Inflammatory macrophage treated with lipopolysaccharide for 4 hours (primary cell): ENCODE measurements around the gene YAP1.
A peak's percentile ranks its signal among the peaks of the same experiment; 100 is the strongest.

Experiments
- DNase-seq: peaks from one replicate; pipeline ENCODE4 v3.0.0-alpha.2; 2020

Gene YAP1

GRCh38 chr11:102202972-102203371 lies 92.7 kb downstream of the YAP1 start:
- DNase-seq: no peak

- DNase-seq: no peak
Measured at GRCh38 chr11:102204174-102204573, 93.9 kb downstream of the YAP1 start.

DNA sequence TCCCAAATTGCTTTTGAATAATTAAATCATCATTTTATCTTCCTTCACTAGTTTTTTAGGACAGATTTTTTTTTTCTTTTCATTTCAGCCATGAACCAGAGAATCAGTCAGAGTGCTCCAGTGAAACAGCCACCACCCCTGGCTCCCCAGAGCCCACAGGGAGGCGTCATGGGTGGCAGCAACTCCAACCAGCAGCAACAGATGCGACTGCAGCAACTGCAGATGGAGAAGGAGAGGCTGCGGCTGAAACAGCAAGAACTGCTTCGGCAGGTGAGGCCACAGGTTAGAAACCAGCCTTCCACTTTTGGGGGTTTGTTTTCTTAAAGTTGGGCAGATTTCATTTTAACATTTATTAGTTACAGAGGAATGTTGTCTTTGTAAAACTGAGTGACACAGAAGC lies 95.6 kb downstream of the YAP1 start:
- no peak for DNase-seq

- no peak for DNase-seq
Measured at GRCh38 chr11:102208835-102209234, 98.6 kb downstream of the YAP1 start.

- no peak for DNase-seq
Measured at GRCh38 chr11:102214623-102215022, 104.4 kb downstream of the YAP1 start.

DNA sequence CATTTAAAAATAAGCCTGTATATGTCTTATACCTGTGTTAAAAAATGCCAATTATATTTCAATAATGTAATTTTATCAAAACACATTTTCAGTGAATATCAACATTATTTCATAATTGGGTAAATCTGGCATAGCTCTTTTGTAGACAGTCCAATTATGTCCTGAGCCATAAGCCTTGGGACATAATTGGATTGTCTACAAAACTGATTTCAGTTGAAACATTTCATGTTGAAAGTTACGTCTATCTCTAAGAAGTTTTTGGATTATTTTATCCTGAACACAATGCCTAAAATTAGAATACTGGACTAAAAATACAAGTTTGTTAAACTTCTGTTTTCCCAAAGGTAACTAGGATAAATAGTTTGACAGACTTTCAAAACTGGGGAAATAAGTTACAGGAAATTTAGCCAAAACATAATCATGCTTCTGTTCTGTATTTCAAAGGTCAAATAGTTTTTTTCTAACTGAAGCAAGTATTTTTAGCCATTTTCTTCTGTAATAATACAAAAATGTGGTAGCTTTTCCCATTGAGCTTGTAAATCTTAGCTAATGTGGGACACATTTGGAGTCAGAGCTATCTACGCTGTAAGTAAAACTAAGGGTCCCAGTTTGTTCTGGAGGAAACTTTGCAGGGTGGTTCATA lies 106.3 kb downstream of the YAP1 start:
- no peak for DNase-seq

GRCh38 chr11:102220728-102221467 lies 110.7 kb downstream of the YAP1 start:
- no peak for DNase-seq

DNA sequence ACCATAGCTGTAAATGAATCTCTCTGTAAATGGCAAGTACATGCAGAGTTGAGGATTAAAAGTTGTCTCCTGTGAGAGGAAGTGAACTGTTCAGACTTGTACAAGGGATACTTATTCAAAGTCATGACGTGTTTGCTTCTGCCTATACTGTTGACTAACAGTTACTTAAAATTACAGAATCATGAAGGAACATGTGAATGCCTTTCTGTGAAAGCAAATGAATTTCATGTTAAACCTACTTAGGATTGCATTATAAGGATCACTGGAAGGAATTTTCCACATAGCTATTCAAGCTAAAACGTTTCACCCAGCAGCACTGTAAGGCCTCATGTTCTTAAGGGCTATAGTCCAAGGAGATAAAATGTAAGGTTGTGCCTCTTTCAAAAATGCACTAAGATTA lies 113.6 kb downstream of the YAP1 start:
- DNase-seq: peak; percentile 5

- DNase-seq: no peak
Measured at GRCh38 chr11:102225689-102226568, 115.7 kb downstream of the YAP1 start.

- no peak for DNase-seq
Measured at GRCh38 chr11:102226702-102227490, 116.6 kb downstream of the YAP1 start.

DNA sequence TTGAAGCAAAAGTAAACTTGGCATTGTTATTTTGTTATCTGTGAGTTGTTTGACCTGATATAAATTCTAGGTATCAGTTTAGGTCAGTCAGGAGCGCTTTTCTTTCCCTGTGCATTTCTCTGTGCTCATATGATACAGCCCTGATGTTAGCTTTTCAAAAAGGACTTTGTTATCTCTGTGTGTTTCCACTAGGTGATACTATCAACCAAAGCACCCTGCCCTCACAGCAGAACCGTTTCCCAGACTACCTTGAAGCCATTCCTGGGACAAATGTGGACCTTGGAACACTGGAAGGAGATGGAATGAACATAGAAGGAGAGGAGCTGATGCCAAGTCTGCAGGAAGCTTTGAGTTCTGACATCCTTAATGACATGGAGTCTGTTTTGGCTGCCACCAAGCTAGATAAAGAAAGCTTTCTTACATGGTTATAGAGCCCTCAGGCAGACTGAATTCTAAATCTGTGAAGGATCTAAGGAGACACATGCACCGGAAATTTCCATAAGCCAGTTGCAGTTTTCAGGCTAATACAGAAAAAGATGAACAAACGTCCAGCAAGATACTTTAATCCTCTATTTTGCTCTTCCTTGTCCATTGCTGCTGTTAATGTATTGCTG lies 119.4 kb downstream of the YAP1 start:
- no peak for DNase-seq

DNA sequence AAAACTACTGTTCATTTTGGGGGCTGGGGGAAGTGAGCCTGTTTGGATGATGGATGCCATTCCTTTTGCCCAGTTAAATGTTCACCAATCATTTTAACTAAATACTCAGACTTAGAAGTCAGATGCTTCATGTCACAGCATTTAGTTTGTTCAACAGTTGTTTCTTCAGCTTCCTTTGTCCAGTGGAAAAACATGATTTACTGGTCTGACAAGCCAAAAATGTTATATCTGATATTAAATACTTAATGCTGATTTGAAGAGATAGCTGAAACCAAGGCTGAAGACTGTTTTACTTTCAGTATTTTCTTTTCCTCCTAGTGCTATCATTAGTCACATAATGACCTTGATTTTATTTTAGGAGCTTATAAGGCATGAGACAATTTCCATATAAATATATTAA lies 119.9 kb downstream of the YAP1 start:
- DNase-seq: no peak

- no peak for DNase-seq
Measured at GRCh38 chr11:102230911-102231310, 120.7 kb downstream of the YAP1 start.

- no peak for DNase-seq
Measured at GRCh38 chr11:102234779-102235439, 124.7 kb downstream of the YAP1 start.

DNA sequence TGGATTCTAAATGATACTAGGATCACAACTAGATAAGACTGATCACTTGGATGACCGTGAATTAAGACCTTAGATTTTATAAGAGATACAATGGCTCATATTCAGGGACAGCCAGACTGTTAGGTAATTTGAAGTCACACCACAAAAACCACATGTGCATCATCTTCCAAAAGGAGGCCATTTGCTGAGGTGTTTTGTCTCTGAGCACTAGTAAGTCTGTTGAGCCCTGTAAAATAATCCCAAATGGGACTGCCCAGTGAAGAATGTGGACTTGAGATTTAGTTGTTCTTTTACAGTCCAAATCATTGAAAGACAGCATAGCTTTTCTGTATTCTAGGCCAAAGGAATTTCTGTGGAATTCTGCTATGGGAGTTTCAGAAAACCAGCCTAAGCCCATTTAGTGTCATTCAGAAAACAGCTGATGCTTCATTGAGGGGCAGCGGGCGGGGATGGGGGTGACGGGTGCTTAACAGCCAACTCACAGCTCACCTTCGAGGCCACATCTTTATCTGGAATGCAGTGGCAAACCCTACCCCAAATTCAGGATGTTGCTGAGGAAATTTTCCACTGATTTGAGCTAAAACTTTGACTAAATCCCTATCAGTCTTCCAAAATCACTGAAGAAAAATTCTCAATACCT lies 127.0 kb downstream of the YAP1 start:
- no peak for DNase-seq

- no peak for DNase-seq
Measured at GRCh38 chr11:102238391-102238821, 128.2 kb downstream of the YAP1 start.

GRCh38 chr11:102239448-102239847 lies 129.2 kb downstream of the YAP1 start:
- DNase-seq: no peak

DNA sequence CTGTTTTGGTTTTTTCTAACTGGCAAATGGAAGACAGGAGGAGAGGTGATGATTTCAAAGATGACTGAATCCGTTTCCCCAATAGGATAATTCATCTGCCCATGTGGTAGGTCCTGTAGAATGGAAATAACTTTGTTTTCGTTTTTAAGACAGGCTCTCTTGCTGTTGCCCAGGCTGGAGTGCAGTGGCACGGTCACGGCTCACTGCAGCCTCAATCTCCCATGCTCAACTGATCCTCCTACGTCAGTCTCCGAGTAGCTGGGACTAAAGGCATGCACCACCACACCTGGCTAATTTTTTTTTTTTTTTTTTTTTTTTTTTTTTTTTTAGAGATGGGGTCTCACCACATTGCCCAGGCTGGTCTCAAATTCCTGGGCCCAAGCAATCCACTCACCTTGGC lies 129.7 kb downstream of the YAP1 start:
- DNase-seq: no peak

GRCh38 chr11:102240502-102240901 lies 130.3 kb downstream of the YAP1 start:
- DNase-seq: no peak

DNA sequence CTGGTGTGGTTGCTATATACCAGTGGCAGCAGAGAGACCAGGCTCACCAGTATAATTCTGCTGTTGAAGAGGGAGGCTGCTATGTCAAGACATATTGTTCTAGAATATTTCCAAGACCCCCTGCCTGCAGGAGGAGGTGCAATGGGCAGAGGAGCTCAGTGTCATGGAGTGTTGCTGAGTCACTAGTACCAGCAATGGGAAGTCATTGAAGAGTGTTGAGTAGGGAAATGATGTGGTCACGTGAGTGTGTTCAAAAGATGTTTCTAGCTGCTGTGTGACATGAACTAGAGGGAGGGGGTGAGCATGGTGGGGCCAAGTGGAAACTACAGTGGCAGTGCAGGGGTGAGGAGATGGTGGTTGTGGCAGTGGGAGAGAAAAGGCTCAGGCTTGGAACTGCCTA lies 130.8 kb downstream of the YAP1 start:
- no peak for DNase-seq

GRCh38 chr11:102243399-102243884 lies 133.2 kb downstream of the YAP1 start:
- DNase-seq: no peak
